Neural cell (in vitro differentiated cells): ENCODE measurements around the gene MTFP1. TPM values are rescaled to one million over a fixed set of nuclear protein-coding genes. Genes with fewer than 3 reads are reported as not detected.

Source experiments
- H2AFZ ChIP-seq: fragments of 200-600, 300-800 bp; sonication (generic), shearing (Covaris generic); 2 replicates; pipeline ENCODE4 v1.6.0; 2014; ENCODE audit warnings: low read depth, mild to moderate bottlenecking, antibody characterized with exemption, low read length, moderate library complexity
- H3F3A ChIP-seq: fragments of 200-600 bp; shearing (Covaris generic); 2 replicates; pipeline ENCODE4 v1.6.1; 2016; ENCODE audit warnings: mild to moderate bottlenecking, moderate library complexity, mixed read lengths, antibody characterized with exemption, low read length; ENCODE audit not compliant: insufficient read depth, poor library complexity, severe bottlenecking
- H3K27ac ChIP-seq: fragments of 200-600, 300-800 bp; sonication (generic), shearing (Covaris generic); 2 replicates; pipeline ENCODE4 v1.5.1; 2014; ENCODE audit warnings: mild to moderate bottlenecking, low read length, moderate library complexity
- H3K27me3 ChIP-seq: fragments of 300-800, 200-600 bp; sonication (generic), shearing (Covaris generic); 2 replicates; pipeline ENCODE4 v1.6.0; 2014; ENCODE audit warnings: mild to moderate bottlenecking, low read depth, low read length, moderate library complexity; ENCODE audit not compliant: insufficient read depth
- H3K36me3 ChIP-seq: fragments of 300-800, 200-600 bp; sonication (generic), shearing (Covaris generic); 2 replicates; pipeline ENCODE4 v1.5.1; 2014; ENCODE audit warnings: mild to moderate bottlenecking, antibody characterized with exemption, low read length, moderate library complexity; ENCODE audit not compliant: insufficient read depth
- H3K4me2 ChIP-seq: fragments of 300-800, 200-600 bp; sonication (generic), shearing (Covaris generic); 2 replicates; pipeline ENCODE4 v1.6.0; 2014; ENCODE audit warnings: mild to moderate bottlenecking, low read length
- H3K4me3 ChIP-seq: fragments of 300-800, 200-600 bp; sonication (generic), shearing (Covaris generic); 2 replicates; pipeline ENCODE4 v1.5.1; 2014; ENCODE audit warnings: mild to moderate bottlenecking, low read length, moderate library complexity
- H3K79me2 ChIP-seq: fragments of 200-600 bp; shearing (Covaris generic); replicated peaks from 2 replicates; pipeline ENCODE4 v1.6.0; 2014; ENCODE audit warnings: mild to moderate bottlenecking, low read length, moderate library complexity; ENCODE audit not compliant: insufficient read depth
- H3K9ac ChIP-seq: fragments of 300-800, 200-600 bp; sonication (generic), shearing (Covaris generic); 2 replicates; pipeline ENCODE4 v1.6.1; 2016; ENCODE audit warnings: mild to moderate bottlenecking, low read length, mixed read lengths
- H3K9me2 ChIP-seq: fragments of 200-600 bp; shearing (Covaris generic); 2 replicates; pipeline ENCODE4 v1.6.1; 2016; ENCODE audit warnings: mild to moderate bottlenecking, low read length, mixed read lengths; ENCODE audit not compliant: insufficient read depth
- H3K9me3 ChIP-seq: fragments of 200-600, 300-800 bp; sonication (generic), shearing (Covaris generic); 2 replicates; pipeline ENCODE4 v1.6.1; 2016; ENCODE audit warnings: mild to moderate bottlenecking, mixed run types, low read length, moderate library complexity, mixed read lengths
- H4K20me1 ChIP-seq: fragments of 200-600 bp; shearing (Covaris generic); 2 replicates; pipeline ENCODE4 v1.6.1; 2016; ENCODE audit warnings: mild to moderate bottlenecking, mixed run types; ENCODE audit not compliant: insufficient read depth
- CTCF ChIP-seq: fragments of 450-650 bp; IDR thresholded peaks from 2 replicates; pipeline ENCODE4 v1.5.1; 2014; ENCODE audit warnings: antibody characterized with exemption, mild to moderate bottlenecking, moderate library complexity; ENCODE audit not compliant: poor library complexity, severe bottlenecking
- EP300 ChIP-seq: fragments of 450-650 bp; conservative IDR thresholded peaks from 2 replicates; pipeline ENCODE4 v1.6.1; 2014; ENCODE audit warnings: antibody characterized with exemption, mild to moderate bottlenecking, moderate library complexity; ENCODE audit not compliant: poor library complexity, severe bottlenecking
- EZH2 ChIP-seq: fragments of 200-600, 300-800 bp; shearing (Covaris generic), sonication (generic); IDR thresholded peaks from 2 replicates; pipeline ENCODE4 v1.6.1; 2014; ENCODE audit warnings: antibody characterized with exemption, low read length, borderline replicate concordance, mild to moderate bottlenecking; ENCODE audit not compliant: insufficient read depth, poor library complexity, severe bottlenecking
- MXI1 ChIP-seq: fragments of 450-650 bp; conservative IDR thresholded peaks from 2 replicates; pipeline ENCODE4 v1.6.1; 2014; ENCODE audit warnings: antibody characterized with exemption, mild to moderate bottlenecking; ENCODE audit not compliant: poor library complexity, severe bottlenecking
- POLR2AphosphoS5 ChIP-seq: IDR thresholded peaks from 2 replicates; pipeline ENCODE4 v1.6.1; 2012
- RAD21 ChIP-seq: fragments of 450-650 bp; conservative IDR thresholded peaks from 2 replicates; pipeline ENCODE4 v1.6.1; 2014; ENCODE audit warnings: antibody characterized with exemption, mild to moderate bottlenecking, moderate library complexity
- REST ChIP-seq: IDR thresholded peaks from 2 replicates; pipeline ENCODE4 v1.6.1; 2012; ENCODE audit warnings: borderline replicate concordance
- SMC3 ChIP-seq: fragments of 450-650 bp; conservative IDR thresholded peaks from 2 replicates; pipeline ENCODE4 v1.6.1; 2014; ENCODE audit warnings: antibody characterized with exemption, mild to moderate bottlenecking, moderate library complexity; ENCODE audit not compliant: poor library complexity
- TAF1 ChIP-seq: IDR thresholded peaks from 2 replicates; pipeline ENCODE4 v1.6.1; 2012; ENCODE audit warnings: low read depth
- polyA plus RNA-seq: library from polyadenylated mRNA; depleted of rRNA; stranded (reverse); fragments of >200 nt; gene quantifications from 2 replicates; pipeline ENCODE4 v1.2.3, GENCODE V29; 2014

The MTFP1 gene
- polyA plus RNA-seq, 1 donor from 2014 or later, result 8.1 TPM

GRCh38 chr22:30474121-30474520, 48.6 kb downstream of the MTFP1 start:
- Histone ChIP-seq H3K9ac (no peak overlapping the region), H3K79me2 (no peaks in the 10 kb centered on the region), H3K27ac (no peak overlapping the region), H3K27me3 (no peaks in the 10 kb centered on the region), H3K9me2 (no peaks in the 10 kb centered on the region), H3K9me3 (no peaks in the 10 kb centered on the region), H3K4me3 (no peak overlapping the region), H3F3A (no peaks in the 10 kb centered on the region), H2AFZ (no peak overlapping the region), H3K4me2 (no peak overlapping the region), H3K36me3 (no peaks in the 10 kb centered on the region), H4K20me1 (no peaks in the 10 kb centered on the region)
- TF ChIP-seq REST (no peak), SMC3 (no peak), CTCF (no peak), POLR2AphosphoS5 (no peak), RAD21 (no peak), EZH2 (no peak), EP300 (no peak), TAF1 (no peak), MXI1 (no peak)

- no peaks in the 10 kb centered on the region for H3K36me3 ChIP-seq
- H4K20me1 ChIP-seq, result no peaks in the 10 kb centered on the region
- H3K27me3 ChIP-seq, result no peaks in the 10 kb centered on the region
- H3K4me2 ChIP-seq, result no peak overlapping the region
- no peak overlapping the region for H3K9ac ChIP-seq
- H3K4me3 ChIP-seq, result no peak overlapping the region
- H3K27ac ChIP-seq, result no peak overlapping the region
- no peaks in the 10 kb centered on the region for H3F3A ChIP-seq
- H3K9me3 ChIP-seq, result no peaks in the 10 kb centered on the region
- H3K9me2 ChIP-seq, result no peaks in the 10 kb centered on the region
- TF ChIP-seq MXI1, result no peak
- no peak for TF ChIP-seq CTCF
- TF ChIP-seq POLR2AphosphoS5, result no peak
- TF ChIP-seq EZH2, result no peak
- TF ChIP-seq SMC3, result no peak
- no peak for TF ChIP-seq TAF1
- TF ChIP-seq REST, result no peak
- no peak for TF ChIP-seq EP300
- no peak for TF ChIP-seq RAD21
- no peaks in the 10 kb centered on the region for H3K79me2 ChIP-seq
- H2AFZ ChIP-seq, result no peak overlapping the region
Observed at GRCh38 chr22:30474683-30475424, 49.3 kb downstream of the MTFP1 start.
